ENCODE data around the gene PKP4. TPM values are rescaled to one million over a fixed set of nuclear protein-coding genes. Genes with fewer than 3 reads are reported as not detected.

The PKP4 gene
- total RNA-seq, 1 donor from 2014 or later: 25.2 TPM

DNA sequence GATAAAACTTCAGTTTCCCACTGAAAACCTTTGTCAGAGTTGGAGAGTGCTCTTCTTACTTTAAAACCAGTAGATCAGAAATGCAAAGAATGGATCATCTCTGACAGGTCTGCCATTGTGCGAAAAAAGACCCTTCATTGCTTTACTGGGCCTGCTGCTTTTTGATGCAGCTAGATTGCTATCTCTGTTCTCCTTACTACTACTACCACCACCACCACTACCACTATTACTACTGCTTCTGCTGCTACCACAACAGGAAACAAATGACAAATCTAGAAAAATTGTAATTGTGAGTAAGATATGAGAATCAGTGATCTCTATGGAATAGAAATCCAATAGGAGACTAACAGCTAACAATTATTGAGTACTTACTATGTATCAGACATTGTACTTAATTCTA lies 85.8 kb downstream of the PKP4 start:
- intact Hi-C loops (cut with micrococcal nuclease): no loop called here

GRCh38 chr2:158543957-158544356 lies 87.2 kb downstream of the PKP4 start:
- intact Hi-C loops (cut with micrococcal nuclease): no loop called here

GRCh38 chr2:158544998-158545397 lies 88.2 kb downstream of the PKP4 start:
- intact Hi-C loops (cut with micrococcal nuclease): no loop called here

DNA sequence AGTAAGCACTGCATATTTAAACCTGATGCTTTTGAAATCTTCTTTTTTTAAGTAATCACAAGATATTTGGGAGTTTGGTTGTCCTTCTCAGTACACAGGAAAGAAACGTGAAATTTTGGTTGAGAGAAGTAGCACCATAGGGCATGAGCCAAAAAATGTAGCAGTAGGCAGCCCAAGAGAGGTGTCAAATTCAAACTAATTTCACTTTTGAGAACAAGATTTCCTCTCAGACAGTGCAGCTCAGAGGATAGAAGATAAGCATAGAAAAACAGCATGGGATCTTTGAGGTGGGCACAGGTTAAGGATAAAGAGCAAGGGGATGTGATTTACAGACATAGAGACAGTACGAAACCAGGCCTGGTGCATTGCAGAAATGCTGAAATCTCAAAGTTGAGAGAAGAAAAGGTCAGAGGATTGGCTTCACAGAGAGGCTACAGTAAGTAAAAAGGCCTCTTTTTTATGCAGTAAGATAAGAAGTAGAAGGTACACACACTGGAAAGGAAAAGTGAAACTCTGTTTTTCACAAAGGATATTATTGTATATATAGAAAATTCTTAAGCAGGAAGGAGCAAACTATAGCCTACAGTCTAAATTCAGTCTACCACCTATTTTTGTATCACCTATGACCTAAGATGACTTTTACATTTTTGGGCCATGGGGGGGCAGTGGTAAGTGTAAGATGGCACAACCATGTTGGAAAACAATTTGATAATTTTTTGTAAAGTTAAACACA lies 89.8 kb downstream of the PKP4 start:
- intact Hi-C loops (cut with micrococcal nuclease): loop anchor here (2.0 kb wide), 1 partner anchor 90 kb away; the partner anchor contains the start of genes CCDC148 and PKP4

- intact Hi-C loops (cut with micrococcal nuclease): no loop called here
Observed at GRCh38 chr2:158553257-158553656, 96.5 kb downstream of the PKP4 start.

DNA sequence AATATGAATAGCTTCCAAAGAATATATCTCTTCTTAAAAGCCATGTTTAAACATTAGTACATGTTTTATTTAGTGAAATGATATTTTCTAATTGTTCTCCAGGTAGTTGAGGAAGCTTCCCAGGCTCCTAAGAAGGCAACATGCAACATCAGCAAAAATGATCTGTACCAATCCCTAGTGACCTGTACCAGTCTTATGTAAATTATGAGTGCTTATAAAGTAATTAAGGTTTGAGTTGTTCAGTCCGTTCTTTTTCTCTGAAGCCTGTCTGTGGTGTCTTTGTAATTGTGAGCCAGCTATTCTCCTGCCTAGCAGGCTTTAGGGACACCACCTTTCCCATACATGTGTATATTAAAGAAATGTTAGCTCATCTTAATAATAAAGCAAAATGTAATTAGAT lies 98.2 kb downstream of the PKP4 start:
- intact Hi-C loops (cut with micrococcal nuclease): no loop called here

- intact Hi-C loops (cut with micrococcal nuclease): no loop called here
Observed at GRCh38 chr2:158556124-158556523, 99.4 kb downstream of the PKP4 start.

- intact Hi-C loops (cut with micrococcal nuclease): no loop called here
Observed at GRCh38 chr2:158557752-158558151, 101.0 kb downstream of the PKP4 start.

DNA sequence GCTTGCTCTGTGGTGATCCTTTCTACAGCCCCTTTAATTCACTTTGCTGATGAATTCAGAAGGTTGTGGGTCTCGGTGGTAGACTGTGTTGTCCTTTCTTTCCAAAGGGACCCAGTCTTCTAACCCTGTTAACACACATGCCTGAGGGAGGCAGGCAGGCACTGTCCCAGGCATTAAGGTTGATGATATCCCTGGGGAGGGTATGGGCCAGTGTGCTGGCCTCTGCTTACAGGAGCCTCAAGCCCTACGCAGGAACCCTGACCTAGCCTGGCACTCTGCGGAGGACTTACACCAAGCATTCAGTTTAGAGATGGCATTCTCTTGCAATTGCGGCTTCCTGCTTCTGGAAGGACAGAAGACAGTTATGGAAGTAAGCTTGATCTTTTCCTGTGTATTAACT lies 102.5 kb downstream of the PKP4 start:
- intact Hi-C loops (cut with micrococcal nuclease): no loop called here

GRCh38 chr2:158560259-158560658 lies 103.5 kb downstream of the PKP4 start:
- intact Hi-C loops (cut with micrococcal nuclease): no loop called here

- intact Hi-C loops (cut with micrococcal nuclease): no loop called here
Observed at GRCh38 chr2:158561054-158561453, 104.3 kb downstream of the PKP4 start.

DNA sequence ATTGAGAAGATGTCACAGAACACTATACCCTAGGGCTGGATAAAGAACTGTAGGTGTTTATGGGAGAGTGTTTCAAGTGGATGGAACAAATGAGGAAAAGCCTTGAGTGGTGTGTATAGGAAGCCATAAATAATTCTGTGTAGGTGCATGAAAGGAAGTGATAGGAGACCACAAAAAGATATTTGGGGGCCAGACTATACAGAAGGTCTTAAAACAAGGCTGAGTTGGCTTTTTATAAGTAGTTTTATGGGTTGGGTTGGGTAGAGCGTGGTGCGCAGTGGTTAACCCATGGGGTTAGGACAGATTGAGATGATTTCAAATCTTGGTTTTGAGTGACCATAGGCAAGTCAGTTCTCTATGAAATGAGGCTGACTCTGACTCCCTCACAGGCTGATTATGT lies 110.5 kb downstream of the PKP4 start:
- intact Hi-C loops (cut with micrococcal nuclease): no loop called here

GRCh38 chr2:158569284-158569683 lies 112.5 kb downstream of the PKP4 start:
- intact Hi-C loops (cut with micrococcal nuclease): no loop called here

DNA sequence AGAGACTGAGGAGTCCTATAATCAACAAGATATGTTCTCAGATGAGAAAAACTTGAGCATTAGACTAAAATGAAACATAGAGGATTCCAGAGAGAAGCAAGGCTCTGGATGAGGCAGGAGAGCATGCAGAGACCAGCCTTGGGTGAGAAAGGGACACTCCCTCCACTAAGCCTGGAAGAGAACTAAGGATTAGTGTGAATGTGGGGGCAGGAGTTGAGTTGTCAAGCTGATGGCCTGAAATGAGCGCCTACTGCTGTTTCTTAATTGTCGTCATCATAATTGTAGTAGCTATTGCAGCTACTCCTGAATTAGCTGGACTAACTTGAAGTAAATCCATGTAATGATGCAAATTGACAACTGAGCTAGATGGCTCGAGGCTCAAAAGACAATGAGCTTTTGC lies 114.1 kb downstream of the PKP4 start:
- intact Hi-C loops (cut with micrococcal nuclease): no loop called here

- intact Hi-C loops (cut with micrococcal nuclease): no loop called here
Observed at GRCh38 chr2:158573739-158574138, 117.0 kb downstream of the PKP4 start.

DNA sequence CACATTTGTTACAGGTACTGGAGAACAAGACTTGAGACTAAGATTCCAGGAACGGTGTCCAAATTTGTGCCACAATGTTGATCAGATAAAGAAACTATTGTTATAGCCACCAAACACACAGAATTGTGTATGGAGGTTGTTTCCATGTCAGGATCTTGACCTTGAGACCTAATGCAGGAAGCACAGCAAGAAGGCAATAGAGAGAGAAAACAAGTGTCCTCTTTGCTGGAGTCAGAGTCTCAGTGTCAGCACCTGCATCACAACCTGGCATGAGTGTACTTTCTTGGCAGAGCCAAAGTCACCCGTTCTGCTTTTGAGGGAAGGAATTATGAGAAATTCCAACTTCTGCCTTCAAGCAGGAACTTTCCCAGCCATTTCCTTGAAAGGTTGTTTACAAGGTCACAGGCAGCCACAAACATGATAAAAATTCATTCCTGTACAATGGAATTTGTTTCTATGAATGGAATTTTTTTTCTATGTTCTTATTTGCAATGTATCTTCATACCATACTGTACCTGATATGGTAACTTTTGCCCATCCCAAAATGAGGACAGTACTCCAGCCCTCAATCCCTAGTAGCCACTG lies 118.4 kb downstream of the PKP4 start:
- intact Hi-C loops (cut with micrococcal nuclease): no loop called here

DNA sequence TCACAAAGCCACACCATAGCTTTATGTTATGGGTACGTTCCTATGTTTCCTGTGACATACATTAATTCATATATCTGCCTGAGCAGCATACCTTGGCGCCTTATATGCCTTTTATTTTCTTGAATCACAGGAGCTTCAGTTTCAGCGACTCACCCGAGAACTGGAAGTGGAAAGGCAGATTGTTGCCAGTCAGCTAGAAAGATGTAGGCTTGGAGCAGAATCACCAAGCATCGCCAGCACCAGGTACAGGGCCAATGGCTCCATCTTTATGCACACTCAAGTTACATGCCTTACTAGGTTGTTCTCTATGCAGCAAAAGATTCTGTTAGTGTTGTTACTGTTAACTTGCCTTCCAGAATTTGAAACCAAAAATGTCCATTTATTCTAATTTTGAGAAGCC lies 120.4 kb downstream of the PKP4 start:
- intact Hi-C loops (cut with micrococcal nuclease): no loop called here

DNA sequence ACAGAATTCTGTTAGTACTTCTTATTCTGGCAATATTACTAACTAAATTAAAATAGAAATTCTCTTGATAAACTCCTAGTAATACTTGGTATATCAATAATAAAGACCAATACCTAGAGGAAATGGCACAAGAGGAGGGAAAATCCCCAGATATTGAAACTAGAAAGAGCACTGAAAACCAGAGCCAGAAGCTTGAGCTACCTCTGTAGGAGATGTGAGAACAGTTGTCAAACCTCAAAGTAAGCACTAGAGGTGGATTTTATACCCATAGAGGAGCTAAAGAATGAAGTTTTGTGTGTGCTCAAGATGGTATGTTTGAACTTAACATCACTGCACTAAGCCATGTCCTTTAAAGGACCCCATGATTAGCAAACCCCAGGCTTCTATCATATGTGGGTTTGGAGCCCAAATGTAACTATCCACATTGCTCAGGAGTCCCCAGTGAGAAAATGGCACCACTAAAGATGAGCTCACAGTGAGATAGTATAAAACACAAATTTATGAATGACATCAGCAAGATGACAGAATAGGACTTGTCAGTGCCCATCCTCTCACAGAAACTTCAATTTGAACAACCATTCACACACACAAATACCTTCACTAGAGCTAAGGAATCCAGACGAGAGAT lies 122.1 kb downstream of the PKP4 start:
- intact Hi-C loops (cut with micrococcal nuclease): no loop called here

- intact Hi-C loops (cut with micrococcal nuclease): no loop called here
Observed at GRCh38 chr2:158579928-158580327, 123.2 kb downstream of the PKP4 start.

GRCh38 chr2:158580760-158581159 lies 124.0 kb downstream of the PKP4 start:
- intact Hi-C loops (cut with micrococcal nuclease): no loop called here

GRCh38 chr2:158582670-158583069 lies 125.9 kb downstream of the PKP4 start:
- intact Hi-C loops (cut with micrococcal nuclease): no loop called here

- intact Hi-C loops (cut with micrococcal nuclease): no loop called here
Observed at GRCh38 chr2:158583923-158584322, 127.2 kb downstream of the PKP4 start.

DNA sequence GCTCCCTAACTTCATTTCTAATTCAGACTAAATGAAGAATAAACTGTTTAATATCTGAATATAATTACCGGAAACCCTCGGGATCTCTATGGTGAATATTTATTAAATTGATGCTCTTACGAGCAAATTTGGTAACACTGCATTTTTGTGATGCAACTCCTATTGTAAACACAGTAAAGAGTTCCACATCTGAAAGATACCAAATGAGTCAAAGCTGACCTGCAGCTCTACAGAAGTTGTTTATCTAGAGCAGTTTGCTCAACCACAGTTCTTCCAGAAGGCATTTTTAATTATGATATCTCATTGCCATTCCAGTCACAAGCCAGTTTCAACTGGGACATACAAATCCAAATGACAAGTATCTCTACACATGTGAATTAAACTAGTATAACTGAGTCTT lies 129.7 kb downstream of the PKP4 start:
- intact Hi-C loops (cut with micrococcal nuclease): no loop called here

Data from T-helper 1 cell treated with Interleukin-12 subunit alpha and Interleukin-12 subunit beta and Interleukin-4 antibody, amounts not matched to agents 30 ng/mL and 1 ng/mL, for 36 hours (primary cell).